GM12801 (cell line): ENCODE measurements around the gene CCDC85B.

Experiments used
- CTCF ChIP-seq: IDR thresholded peaks from one replicate; pipeline ENCODE4 v1.5.1; 2011; ENCODE audit warnings: control low read depth; ENCODE audit not compliant: insufficient read length; ENCODE audit errors: extremely low read depth

CCDC85B gene

GRCh38 chr11:65896034-65896999 lies 5.8 kb downstream of the CCDC85B start:
- no peak for TF ChIP-seq CTCF

- TF ChIP-seq CTCF, result no peak
Observed at GRCh38 chr11:65897020-65897471, 6.6 kb downstream of the CCDC85B start.

GRCh38 chr11:65898656-65899355 lies 8.3 kb downstream of the CCDC85B start:
- TF ChIP-seq CTCF, result no peak

- TF ChIP-seq CTCF, result no peak
Observed at GRCh38 chr11:65899356-65900124, 9.1 kb downstream of the CCDC85B start.

- no peak for TF ChIP-seq CTCF
Observed at GRCh38 chr11:65900125-65900898, 9.8 kb downstream of the CCDC85B start, which contains the start of gene FOSL1. FOSL1 (minus strand) TSS chr11:65900388; CDS start chr11:65900339, 49 bp downstream.

GRCh38 chr11:65900899-65901180 lies 10.4 kb downstream of the CCDC85B start:
- no peak for TF ChIP-seq CTCF

GRCh38 chr11:65903068-65903481 lies 12.6 kb downstream of the CCDC85B start:
- TF ChIP-seq CTCF, result no peak
